GM06990 (cell line): ENCODE data around the gene BPGM.

Source experiments
- DNase-seq: peaks from one replicate; pipeline ENCODE4 v3.0.0-alpha.2; 2011; ENCODE audit not compliant: insufficient read length; ENCODE audit errors: extremely low read depth
- H3K27me3 ChIP-seq: replicated peaks from 2 replicates; pipeline ENCODE4 v1.6.0; 2011; ENCODE audit warnings: low read length; ENCODE audit not compliant: control insufficient read depth, insufficient read depth
- H3K36me3 ChIP-seq: 2 replicates; pipeline ENCODE4 v1.5.1; 2011; ENCODE audit warnings: low read length; ENCODE audit not compliant: control insufficient read depth, insufficient read depth
- H3K4me3 ChIP-seq: replicated peaks from 2 replicates; pipeline ENCODE4 v1.5.1; 2011; ENCODE audit warnings: low read depth, mild to moderate bottlenecking, control low read depth, low read length
- TF ChIP-seq, protein P1 (sequence below): IDR thresholded peaks from 2 replicates; pipeline ENCODE4 v1.5.1; 2011; ENCODE audit warnings: low read length, control low read depth, mild to moderate bottlenecking, inconsistent platforms; ENCODE audit not compliant: insufficient read depth, poor library complexity, severe bottlenecking

The BPGM gene

DNA sequence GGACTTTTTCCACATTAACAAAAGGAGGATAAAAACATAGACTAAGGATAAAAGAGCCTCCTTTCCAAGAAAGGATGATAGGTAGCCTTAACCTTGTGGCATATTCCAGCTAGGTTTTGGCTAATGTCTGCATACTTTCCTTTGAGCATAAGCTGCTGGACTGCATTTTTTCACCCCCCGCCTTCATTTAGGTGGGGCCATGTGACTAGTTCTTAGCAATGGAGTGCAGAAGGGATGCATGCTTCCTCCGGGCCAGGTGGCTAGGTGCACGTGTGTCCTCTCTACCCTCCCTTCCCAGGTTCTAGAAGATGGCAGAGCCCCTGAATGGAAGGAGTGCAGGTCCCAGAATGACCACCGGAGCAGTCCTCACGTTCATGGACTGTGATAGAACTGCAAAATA, 59.8 kb downstream of the BPGM start:
- Histone ChIP-seq H3K4me3 (no peak overlapping the region), H3K27me3 (no peaks in the 10 kb centered on the region; the same call in 1 of the 2 replicates), H3K36me3 (no peaks in the 10 kb centered on the region)
- no peak for DNase-seq
- TF ChIP-seq, protein P1, sequence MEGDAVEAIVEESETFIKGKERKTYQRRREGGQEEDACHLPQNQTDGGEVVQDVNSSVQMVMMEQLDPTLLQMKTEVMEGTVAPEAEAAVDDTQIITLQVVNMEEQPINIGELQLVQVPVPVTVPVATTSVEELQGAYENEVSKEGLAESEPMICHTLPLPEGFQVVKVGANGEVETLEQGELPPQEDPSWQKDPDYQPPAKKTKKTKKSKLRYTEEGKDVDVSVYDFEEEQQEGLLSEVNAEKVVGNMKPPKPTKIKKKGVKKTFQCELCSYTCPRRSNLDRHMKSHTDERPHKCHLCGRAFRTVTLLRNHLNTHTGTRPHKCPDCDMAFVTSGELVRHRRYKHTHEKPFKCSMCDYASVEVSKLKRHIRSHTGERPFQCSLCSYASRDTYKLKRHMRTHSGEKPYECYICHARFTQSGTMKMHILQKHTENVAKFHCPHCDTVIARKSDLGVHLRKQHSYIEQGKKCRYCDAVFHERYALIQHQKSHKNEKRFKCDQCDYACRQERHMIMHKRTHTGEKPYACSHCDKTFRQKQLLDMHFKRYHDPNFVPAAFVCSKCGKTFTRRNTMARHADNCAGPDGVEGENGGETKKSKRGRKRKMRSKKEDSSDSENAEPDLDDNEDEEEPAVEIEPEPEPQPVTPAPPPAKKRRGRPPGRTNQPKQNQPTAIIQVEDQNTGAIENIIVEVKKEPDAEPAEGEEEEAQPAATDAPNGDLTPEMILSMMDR = no peak

DNA sequence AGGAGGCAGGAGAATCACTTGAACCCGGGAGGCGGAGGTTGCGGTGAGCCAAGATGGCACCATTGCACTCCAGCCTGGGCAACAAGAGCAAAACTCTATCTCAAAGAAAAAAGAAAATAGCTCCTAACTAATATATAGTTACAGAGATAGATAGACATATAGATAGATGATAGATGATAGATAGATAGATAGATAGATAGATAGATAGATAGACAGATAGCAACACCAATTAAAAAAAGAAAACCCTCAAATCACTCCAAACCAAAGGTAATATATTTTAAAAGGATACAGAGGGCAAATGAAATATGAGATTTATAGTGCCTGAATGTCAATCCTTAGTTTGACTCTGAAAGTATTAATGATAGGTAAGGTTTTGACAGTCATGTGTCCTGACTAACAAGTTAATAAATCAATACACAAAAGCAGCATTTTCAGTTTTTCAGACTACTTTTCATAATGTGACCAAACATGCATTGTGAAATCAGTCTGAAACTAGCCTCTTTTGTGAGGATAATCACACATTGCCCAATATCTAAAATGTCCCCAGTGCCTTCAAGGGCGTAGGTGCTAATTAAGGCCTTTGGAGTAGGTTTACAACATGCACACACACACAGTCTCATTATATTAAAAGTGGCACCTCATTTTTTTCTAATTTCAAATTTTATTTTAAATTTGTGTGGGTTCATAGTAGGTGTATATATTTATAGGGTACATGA, 61.2 kb downstream of the BPGM start:
- Histone ChIP-seq H3K36me3 (no peaks in the 10 kb centered on the region), H3K27me3 (no peaks in the 10 kb centered on the region), H3K4me3 (no peak overlapping the region)
- TF ChIP-seq, protein P1 = no peak
- DNase-seq = no peak

DNA sequence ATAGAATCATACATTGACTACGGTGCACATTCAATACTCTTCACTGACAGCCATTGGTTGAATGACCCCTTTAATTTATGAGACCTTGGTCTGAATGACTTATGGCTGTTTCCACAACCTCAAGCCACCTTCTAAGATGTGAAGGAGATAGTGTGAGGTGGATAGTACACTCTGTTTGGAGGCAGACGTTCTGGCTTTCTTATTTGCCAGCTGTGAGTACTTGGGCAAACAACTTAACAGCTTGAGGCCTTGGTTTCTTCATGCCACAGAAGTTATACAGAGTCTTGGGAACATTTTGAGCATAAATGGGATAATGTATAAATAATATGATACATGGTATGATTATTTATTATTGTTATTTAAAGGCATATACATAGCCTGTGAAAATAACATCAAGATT, 62.0 kb downstream of the BPGM start:
- no peaks in the 10 kb centered on the region for H3K36me3 ChIP-seq
- no peaks in the 10 kb centered on the region for H3K27me3 ChIP-seq
- H3K4me3 ChIP-seq = no peak overlapping the region
- DNase-seq = no peak
- TF ChIP-seq, protein P1 = no peak

DNA sequence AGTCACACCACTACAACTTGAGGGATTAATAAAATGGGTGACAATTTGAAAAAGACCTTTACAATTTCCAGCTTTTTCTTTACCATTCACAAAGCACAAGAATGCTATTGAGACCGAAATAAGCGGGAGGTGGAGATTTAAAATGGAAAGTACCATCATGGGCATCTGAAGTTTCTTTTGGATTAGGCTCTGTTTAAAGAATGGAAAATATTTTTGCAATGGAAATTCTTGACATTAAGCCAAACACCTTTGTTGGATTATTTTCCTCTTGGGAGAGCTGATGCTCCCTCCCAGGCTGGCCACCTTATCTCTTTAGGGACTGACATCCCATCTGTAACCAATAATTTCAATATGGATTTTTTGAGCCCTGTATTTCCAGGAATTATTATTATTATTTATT, 62.5 kb downstream of the BPGM start:
- no peak for DNase-seq
- H3K36me3 ChIP-seq = no peaks in the 10 kb centered on the region
- no peaks in the 10 kb centered on the region for H3K27me3 ChIP-seq
- TF ChIP-seq, protein P1 = no peak
- H3K4me3 ChIP-seq = no peak overlapping the region

DNA sequence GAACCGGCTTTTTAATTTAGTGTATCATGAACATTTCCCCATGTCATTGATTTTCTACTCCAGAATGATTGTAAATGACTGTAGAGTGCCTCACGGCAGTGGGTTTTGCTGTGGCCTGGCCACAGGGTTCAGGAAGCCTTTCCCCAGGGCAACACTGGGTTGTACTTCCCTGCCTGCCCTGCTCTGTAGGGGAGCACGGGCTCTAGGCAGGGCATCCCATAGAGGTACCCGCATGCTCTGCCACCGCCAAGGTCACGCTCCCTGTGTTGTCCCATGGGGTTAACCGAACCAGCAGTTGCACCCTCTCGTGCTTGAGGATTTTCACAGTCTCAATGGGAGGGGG, 63.8 kb downstream of the BPGM start:
- Histone ChIP-seq H3K27me3 (no peaks in the 10 kb centered on the region), H3K4me3 (no peak overlapping the region), H3K36me3 (no peaks in the 10 kb centered on the region)
- no peak for DNase-seq
- TF ChIP-seq, protein P1 = no peak

DNA sequence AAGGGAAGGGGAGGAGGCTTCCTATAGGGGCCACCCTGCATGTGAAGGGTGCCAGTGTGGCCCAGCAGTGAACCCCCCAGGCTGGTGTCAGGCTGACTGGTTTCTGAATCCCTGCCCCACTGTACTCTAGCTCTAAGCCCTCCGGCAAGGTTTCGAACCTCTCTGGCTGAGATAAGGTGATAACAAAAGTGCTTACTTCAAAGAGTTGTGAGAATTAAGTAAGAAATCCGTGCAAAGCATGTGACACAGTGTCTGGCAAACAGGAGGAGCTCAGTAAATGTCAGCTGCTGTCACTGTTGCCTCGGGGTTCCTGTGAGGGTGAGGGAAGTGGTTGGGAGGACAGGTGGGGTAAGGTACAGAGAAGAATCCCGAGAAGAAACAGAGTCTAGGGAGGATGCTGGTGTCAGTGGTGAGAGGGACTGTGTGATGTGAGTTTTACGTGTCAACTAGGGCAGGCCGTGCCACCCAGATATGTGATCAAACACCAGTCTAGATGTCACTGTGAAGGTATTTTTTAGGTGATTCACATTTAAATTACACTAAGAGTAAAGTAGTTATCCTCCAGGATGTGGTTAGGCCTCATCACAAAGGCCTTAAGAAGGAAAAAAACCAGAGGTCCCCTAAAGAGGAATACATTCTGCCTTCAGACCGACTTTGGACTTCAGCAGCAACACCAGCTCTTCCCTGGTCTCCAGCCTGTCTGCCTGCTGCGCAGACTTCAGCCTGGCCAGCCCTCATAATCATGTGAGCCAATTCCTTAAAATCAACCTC, 64.4 kb downstream of the BPGM start:
- no peak for DNase-seq
- H3K4me3 ChIP-seq = no peak overlapping the region
- no peaks in the 10 kb centered on the region for H3K36me3 ChIP-seq
- TF ChIP-seq, protein P1 = no peak
- no peaks in the 10 kb centered on the region for H3K27me3 ChIP-seq
